ENCODE data around the gene EPHB1. TPM values are rescaled to one million over a fixed set of nuclear protein-coding genes. Genes with fewer than 3 reads are reported as not detected.

Gene EPHB1
- total RNA-seq, 1 donor = 1.3 TPM

DNA sequence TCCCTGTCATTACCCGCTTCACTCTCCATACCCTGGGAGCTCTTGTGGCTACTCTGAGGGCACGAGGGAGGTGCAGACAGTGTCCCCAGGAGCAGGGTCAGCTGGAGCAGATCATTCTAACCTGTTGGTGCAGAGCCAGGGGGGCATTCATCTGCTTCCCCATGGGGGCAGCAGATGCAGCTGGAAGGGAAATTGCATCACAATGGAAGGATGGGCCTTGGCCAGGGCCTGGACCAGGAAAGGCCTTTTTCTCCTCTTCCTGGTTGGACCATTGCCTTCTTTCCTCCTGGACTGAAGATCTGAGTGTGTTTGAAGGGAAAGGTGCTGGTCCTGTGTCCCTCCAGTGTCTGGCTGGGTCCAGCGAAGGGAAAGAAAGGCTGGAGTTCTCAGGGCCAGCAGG lies 55.7 kb downstream of the EPHB1 start:
- no peak for DNase-seq (ENCODE audit: low read depth)
- no peak for TF ChIP-seq CTCF (IDR thresholded peaks at IDR 0.05; ENCODE audit: insufficient read depth, low read depth, low read length)
- no peak overlapping the region for H3K4me3 ChIP-seq (ENCODE audit: low read depth, low read length)

DNA sequence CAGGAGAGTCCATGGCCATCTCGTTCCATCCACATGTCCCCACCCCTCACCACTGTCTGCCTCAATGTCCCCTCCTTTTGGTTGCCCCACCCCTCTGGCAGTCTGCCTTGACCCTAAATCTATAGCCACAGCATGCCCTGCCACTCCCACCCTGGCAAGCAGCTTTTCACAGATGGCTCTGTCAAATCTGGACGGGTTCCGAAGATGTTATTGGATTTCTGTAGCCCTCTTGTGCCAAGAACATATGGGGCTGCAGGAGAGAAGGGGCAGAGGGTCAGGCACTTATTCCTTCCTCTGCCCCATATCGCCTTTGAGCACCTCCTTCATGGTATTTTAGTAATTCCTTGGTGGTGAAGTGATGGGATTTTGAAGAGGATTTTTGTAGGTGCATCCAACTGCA lies 57.1 kb downstream of the EPHB1 start:
- TF ChIP-seq CTCF (IDR thresholded peaks at IDR 0.05; ENCODE audit: insufficient read depth, low read depth, low read length) = no peak
- no peak for DNase-seq (ENCODE audit: low read depth)
- H3K4me3 ChIP-seq (ENCODE audit: low read depth, low read length) = no peak overlapping the region

DNA sequence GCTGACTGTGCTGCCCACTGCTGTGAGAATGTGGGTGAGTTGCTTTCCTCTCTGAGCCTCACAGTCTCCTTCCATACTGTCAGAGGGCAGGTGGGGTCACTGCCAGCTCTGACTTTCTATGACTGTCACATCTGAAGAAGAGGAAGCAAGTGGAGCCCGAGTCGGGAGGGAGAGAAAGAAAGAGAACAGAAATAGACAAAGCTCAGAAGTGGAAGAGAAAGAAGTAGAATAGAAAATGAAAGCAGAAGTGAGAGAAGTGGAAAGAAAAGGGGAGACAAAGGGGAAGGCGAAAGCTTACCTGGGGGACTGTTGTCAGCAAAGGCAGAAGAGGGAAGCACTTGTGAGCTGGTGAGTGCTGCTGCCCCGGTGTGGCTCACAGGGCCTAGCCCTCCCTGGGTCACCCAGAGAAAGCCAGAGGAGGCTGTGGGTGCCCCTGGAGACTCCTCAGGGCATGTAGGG lies 57.9 kb downstream of the EPHB1 start:
- no peak for TF ChIP-seq CTCF (IDR thresholded peaks at IDR 0.05; ENCODE audit: insufficient read depth, low read depth, low read length)
- H3K4me3 ChIP-seq (ENCODE audit: low read depth, low read length) = no peak overlapping the region
- DNase-seq (ENCODE audit: low read depth) = no peak

DNA sequence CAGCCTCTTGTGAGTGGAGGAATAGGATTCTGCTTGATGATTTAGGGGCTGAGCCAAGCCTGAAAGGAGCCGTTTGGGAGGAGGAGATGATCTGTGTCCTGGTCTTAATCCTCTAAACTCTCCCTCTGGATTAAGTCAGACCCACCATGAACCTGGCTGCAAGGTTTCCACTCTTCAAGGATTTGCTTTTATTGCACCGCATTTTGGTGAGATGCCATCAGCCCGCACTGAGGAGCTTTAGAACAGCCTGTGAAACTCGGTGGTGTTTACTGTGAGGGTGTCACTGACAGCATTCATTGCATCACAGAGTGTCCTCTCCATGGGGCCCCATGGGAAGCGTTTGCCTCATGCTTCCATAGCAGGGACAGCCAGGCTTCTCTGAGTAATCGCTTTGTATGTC lies 59.2 kb downstream of the EPHB1 start:
- TF ChIP-seq CTCF (IDR thresholded peaks at IDR 0.05; ENCODE audit: insufficient read depth, low read depth, low read length) = no peak
- no peak for DNase-seq (ENCODE audit: low read depth)

GRCh38 chr3:134857356-134857755 lies 62.3 kb downstream of the EPHB1 start:
- no peak for TF ChIP-seq CTCF (IDR thresholded peaks at IDR 0.05; ENCODE audit: insufficient read depth, low read depth, low read length)
- H3K4me3 ChIP-seq (ENCODE audit: low read depth, low read length) = no peak overlapping the region
- no peak for DNase-seq (ENCODE audit: low read depth)

More for the DNA sequence above, 59.2 kb downstream of the EPHB1 start:
- no peak overlapping the region for H3K4me3 ChIP-seq (ENCODE audit: low read depth, low read length)

DNA sequence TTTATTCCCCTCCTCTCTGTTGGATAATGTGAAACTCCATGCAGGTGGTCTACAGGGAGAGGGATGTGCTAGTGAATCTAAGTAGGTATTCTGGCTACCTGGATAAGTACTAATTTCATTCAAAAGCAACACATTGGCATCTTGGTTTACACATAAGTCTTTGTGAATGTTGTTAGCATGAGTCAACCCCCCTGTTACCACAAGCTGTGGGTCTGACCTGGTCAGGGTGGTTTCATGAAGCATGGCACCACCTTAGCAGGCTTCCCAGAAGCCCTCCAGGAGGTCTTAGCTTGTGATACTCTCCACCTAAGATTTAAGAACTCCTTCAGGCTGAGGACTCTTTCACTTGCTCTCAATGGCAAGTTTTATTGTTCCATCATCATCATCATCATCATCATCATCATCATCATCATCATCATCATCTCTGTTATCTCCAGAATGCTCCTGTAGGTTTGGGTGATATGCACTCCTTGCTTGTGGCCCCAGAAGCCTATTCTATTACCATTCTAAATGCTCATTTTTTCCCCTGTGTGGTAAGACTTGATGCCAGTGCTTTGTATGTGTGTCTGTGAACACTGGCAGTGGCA lies 62.8 kb downstream of the EPHB1 start:
- H3K4me3 ChIP-seq (ENCODE audit: low read depth, low read length) = no peak overlapping the region
- TF ChIP-seq CTCF (IDR thresholded peaks at IDR 0.05; ENCODE audit: insufficient read depth, low read depth, low read length) = no peak
- DNase-seq (ENCODE audit: low read depth) = no peak

DNA sequence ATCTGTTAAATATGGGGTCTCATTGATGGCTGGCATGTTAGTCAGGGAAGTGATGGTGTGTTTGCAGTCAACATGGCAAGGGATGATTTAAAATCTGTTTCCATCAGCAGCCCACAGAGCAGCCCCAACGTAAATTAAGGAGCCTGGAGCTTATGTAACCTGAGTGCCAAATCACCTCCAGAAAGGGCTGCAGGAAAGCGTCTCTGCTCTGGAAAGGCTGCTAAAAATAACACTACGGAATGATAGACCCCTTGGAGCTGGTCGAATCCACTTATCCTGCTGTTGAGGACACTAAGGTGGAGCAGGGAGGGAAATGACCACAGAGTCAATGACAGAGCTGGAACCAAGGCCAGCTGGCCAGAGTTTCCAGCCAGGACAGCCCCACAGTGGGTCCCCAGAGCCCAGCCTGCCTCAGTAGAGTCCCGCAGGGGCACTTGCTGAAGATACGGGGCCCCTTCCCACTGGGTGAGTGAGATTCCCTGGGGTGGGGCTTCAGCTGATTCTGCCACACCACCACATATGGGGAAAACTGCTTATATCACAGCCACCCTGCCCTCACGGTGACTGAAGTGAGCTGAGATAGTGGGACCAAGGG lies 63.5 kb downstream of the EPHB1 start:
- TF ChIP-seq CTCF (IDR thresholded peaks at IDR 0.05; ENCODE audit: insufficient read depth, low read depth, low read length) = no peak
- H3K4me3 ChIP-seq (ENCODE audit: low read depth, low read length) = no peak overlapping the region
- DNase-seq (ENCODE audit: low read depth) = no peak
